Activated T-helper 9 cell treated with anti-CD3 and anti-CD28 coated beads, Interleukin-2, amount 50 U/mL, for 16 hours (primary cell): ENCODE results near the gene ING2.
A peak's percentile ranks its signal among the peaks of the same experiment; 100 is the strongest.
"Not testable (repeated sequence)": the region's sequence is repeated elsewhere in the genome, so short reads cannot be mapped to it uniquely, and the experiment has no call there.

Source experiments
- DNase-seq: peaks from one replicate; pipeline ENCODE4 v3.0.0-alpha.2; 2020; ENCODE audit warnings: low read depth

Gene ING2

GRCh38 chr4:183504930-183505610 lies at the start of gene ING2:
Gene ING2 (plus strand): TSS chr4:183505058. CDS start chr4:183505196, 138 bp downstream.
- no peak for DNase-seq

- no peak for DNase-seq
Measured at GRCh38 chr4:183455431-183456195, 49.2 kb upstream of the ING2 start.

GRCh38 chr4:183458005-183458404 lies 46.9 kb upstream of the ING2 start:
- no peak for DNase-seq

- DNase-seq: not testable (repeated sequence)
Measured at GRCh38 chr4:183463903-183464619, 40.8 kb upstream of the ING2 start.

- DNase-seq: not testable (repeated sequence)
Measured at GRCh38 chr4:183465879-183466278, 39.0 kb upstream of the ING2 start.

GRCh38 chr4:183467246-183467645 lies 37.6 kb upstream of the ING2 start:
- no peak for DNase-seq

- no peak for DNase-seq
Measured at GRCh38 chr4:183468210-183469095, 36.4 kb upstream of the ING2 start.

- DNase-seq: no peak
Measured at GRCh38 chr4:183469285-183469684, 35.6 kb upstream of the ING2 start.

GRCh38 chr4:183469936-183470335 lies 34.9 kb upstream of the ING2 start:
- DNase-seq: no peak

- no peak for DNase-seq
Measured at GRCh38 chr4:183470821-183471220, 34.0 kb upstream of the ING2 start.

- DNase-seq: peak; percentile 67
Measured at GRCh38 chr4:183471946-183472708, 32.7 kb upstream of the ING2 start.

GRCh38 chr4:183478123-183478522 lies 26.7 kb upstream of the ING2 start:
- DNase-seq: no peak

GRCh38 chr4:183478926-183479325 lies 25.9 kb upstream of the ING2 start:
- DNase-seq: no peak

GRCh38 chr4:183482515-183483095 lies 22.3 kb upstream of the ING2 start:
- not testable (repeated sequence) for DNase-seq

GRCh38 chr4:183483997-183484396 lies 20.9 kb upstream of the ING2 start:
- DNase-seq: no peak

- no peak for DNase-seq
Measured at GRCh38 chr4:183485411-183486160, 19.3 kb upstream of the ING2 start.

- no peak for DNase-seq
Measured at GRCh38 chr4:183492791-183493222, 12.1 kb upstream of the ING2 start.

- DNase-seq: no peak
Measured at GRCh38 chr4:183493246-183493645, 11.6 kb upstream of the ING2 start.

GRCh38 chr4:183495184-183495583 lies 9.7 kb upstream of the ING2 start:
- no peak for DNase-seq

GRCh38 chr4:183499389-183499788 lies 5.5 kb upstream of the ING2 start:
- DNase-seq: no peak
